Testis (tissue), 2 donors: ENCODE data around the gene TSSK2.

Experiments
- POLR2A ChIP-seq: fragments of 450-650 bp; IDR thresholded peaks from one replicate; pipeline ENCODE4 v1.6.1; 2017; ENCODE audit warnings: antibody characterized with exemption, mild to moderate bottlenecking, moderate library complexity
- TF ChIP-seq, protein P1 (sequence below), 3 experiments: fragments of 450-650 bp in 2 of 3; fragments of 200-600 bp in 1 of 3; sonication (generic) in 1 of 3; IDR thresholded peaks; one replicate each; pipeline ENCODE4 v1.5.1; 2016 to 2019; ENCODE audit warnings: antibody characterized with exemption in 3 of 3, mild to moderate bottlenecking in 2 of 3, moderate library complexity in 1 of 3

GRCh38 chr22:19137384-19138216, 6.5 kb downstream of the TSSK2 start:
- no peak for TF ChIP-seq POLR2A
- TF ChIP-seq, protein P1, sequence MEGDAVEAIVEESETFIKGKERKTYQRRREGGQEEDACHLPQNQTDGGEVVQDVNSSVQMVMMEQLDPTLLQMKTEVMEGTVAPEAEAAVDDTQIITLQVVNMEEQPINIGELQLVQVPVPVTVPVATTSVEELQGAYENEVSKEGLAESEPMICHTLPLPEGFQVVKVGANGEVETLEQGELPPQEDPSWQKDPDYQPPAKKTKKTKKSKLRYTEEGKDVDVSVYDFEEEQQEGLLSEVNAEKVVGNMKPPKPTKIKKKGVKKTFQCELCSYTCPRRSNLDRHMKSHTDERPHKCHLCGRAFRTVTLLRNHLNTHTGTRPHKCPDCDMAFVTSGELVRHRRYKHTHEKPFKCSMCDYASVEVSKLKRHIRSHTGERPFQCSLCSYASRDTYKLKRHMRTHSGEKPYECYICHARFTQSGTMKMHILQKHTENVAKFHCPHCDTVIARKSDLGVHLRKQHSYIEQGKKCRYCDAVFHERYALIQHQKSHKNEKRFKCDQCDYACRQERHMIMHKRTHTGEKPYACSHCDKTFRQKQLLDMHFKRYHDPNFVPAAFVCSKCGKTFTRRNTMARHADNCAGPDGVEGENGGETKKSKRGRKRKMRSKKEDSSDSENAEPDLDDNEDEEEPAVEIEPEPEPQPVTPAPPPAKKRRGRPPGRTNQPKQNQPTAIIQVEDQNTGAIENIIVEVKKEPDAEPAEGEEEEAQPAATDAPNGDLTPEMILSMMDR (IDR thresholded peaks at IDR 0.05): no peak
